GM03348 (cell line): ENCODE results near the gene BRCA2.
"Not testable (repeated sequence)": the region's sequence is repeated elsewhere in the genome, so short reads cannot be mapped to it uniquely, and the experiment has no call there.

Source experiments
- DNase-seq: peaks from one replicate; pipeline ENCODE4 v3.0.0; 2012; ENCODE audit warnings: low spot score

Gene BRCA2

GRCh38 chr13:32311188-32311897, 4.0 kb upstream of the BRCA2 start:
- no peak for DNase-seq

GRCh38 chr13:32314271-32315237, 754 bp upstream of the BRCA2 start:
- DNase-seq, result peak; percentile 48

- DNase-seq, result no peak
Measured at GRCh38 chr13:32316028-32316339, 676 bp downstream of the BRCA2 start.

GRCh38 chr13:32316501-32316900, 1.2 kb downstream of the BRCA2 start:
- DNase-seq, result no peak

GRCh38 chr13:32317716-32318465, 2.6 kb downstream of the BRCA2 start:
- no peak for DNase-seq

- DNase-seq, result no peak
Measured at GRCh38 chr13:32320528-32320927, 5.2 kb downstream of the BRCA2 start.

GRCh38 chr13:32323912-32324311, 8.6 kb downstream of the BRCA2 start:
- peak; percentile 78 for DNase-seq

GRCh38 chr13:32330441-32330840, 15.1 kb downstream of the BRCA2 start:
- peak; percentile 55 for DNase-seq

- no peak for DNase-seq
Measured at GRCh38 chr13:32334671-32335070, 19.4 kb downstream of the BRCA2 start.

GRCh38 chr13:32340914-32341313, 25.6 kb downstream of the BRCA2 start:
- DNase-seq, result no peak

- no peak for DNase-seq
Measured at GRCh38 chr13:32347651-32348050, 32.3 kb downstream of the BRCA2 start.

GRCh38 chr13:32350839-32351441, 35.6 kb downstream of the BRCA2 start:
- not testable (repeated sequence) for DNase-seq

GRCh38 chr13:32354040-32354439, 38.7 kb downstream of the BRCA2 start:
- no peak for DNase-seq

- not testable (repeated sequence) for DNase-seq
Measured at GRCh38 chr13:32355935-32356334, 40.6 kb downstream of the BRCA2 start.

- no peak for DNase-seq
Measured at GRCh38 chr13:32362574-32362973, 47.3 kb downstream of the BRCA2 start.

- no peak for DNase-seq
Measured at GRCh38 chr13:32370805-32371204, 55.5 kb downstream of the BRCA2 start.

GRCh38 chr13:32376642-32377415, 61.5 kb downstream of the BRCA2 start:
- DNase-seq, result no peak

- no peak for DNase-seq
Measured at GRCh38 chr13:32378012-32378411, 62.7 kb downstream of the BRCA2 start.

GRCh38 chr13:32381539-32381938, 66.2 kb downstream of the BRCA2 start:
- DNase-seq, result peak; percentile 20

- DNase-seq, result no peak
Measured at GRCh38 chr13:32383836-32384618, 68.7 kb downstream of the BRCA2 start.

- no peak for DNase-seq
Measured at GRCh38 chr13:32384702-32385101, 69.4 kb downstream of the BRCA2 start.
